Measurements from ENCODE around the gene AHNAK.
"Not testable (repeated sequence)": the region's sequence is repeated elsewhere in the genome, so short reads cannot be mapped to it uniquely, and the experiment has no call there.

GRCh38 chr11:62499311-62499943 is 47.2 kb downstream of the AHNAK start:
- not testable (repeated sequence) for TF ChIP-seq POLR2A (IDR thresholded peaks at IDR 0.05); CTCF (IDR thresholded peaks at IDR 0.05 in 4 of 5, conservative IDR thresholded peaks at IDR 0.05 in 1 of 5)
